GM19452 (cell line): ENCODE results near the gene PSMC6.
A peak's percentile ranks its signal among the peaks of the same experiment; 100 is the strongest.

Experiments used
- ATAC-seq: cut with Tn5 transposase; IDR thresholded peaks from one replicate; pipeline ENCODE4 v1.9.1; 2021; ENCODE audit not compliant: unreplicated experiment

The PSMC6 gene

DNA sequence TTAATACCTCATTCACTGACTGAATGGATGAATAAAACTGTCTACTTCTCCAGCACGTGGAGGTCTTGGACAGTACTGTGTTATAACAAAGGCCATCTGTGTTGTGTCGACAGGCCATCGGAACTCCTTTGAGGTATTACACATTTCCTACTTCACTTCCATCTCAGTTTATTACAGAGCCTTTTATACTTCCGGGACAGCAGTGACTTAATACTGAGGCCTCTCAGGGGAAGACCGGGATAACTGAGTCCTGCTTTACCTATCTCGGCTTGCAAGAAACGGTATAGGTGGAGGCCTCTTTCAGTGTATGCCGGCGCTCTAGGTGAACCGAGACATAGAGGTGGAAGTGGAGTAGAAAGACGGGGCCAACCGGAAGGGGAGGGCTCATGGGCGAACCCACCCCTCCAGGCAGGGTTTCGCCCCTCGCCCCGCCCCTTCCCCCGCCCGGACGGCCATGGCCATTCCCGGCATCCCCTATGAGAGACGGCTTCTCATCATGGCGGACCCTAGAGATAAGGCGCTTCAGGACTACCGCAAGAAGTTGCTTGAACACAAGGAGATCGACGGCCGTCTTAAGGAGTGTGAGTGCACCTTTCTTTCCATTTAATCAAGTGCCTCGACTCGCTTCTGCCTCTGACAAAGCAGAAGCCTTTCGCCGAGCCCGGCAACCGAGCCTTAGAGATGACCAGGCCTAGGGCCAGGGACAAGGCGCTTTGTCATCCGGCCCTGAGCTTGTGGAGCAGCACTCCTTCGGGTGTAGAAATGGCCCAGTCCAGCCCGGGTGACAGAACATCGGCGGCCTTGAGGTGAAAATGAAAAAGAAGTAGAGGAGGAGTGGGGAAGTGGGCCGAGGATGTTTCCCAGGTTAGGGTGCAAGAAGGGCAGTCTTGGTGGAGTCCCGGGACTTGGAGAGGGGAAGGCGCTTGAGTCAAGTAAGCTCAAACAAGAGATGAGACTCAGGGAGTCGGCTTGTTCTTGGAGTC, at the start of gene PSMC6:
Gene PSMC6, plus strand, starts transcription at position 477 of the 983 bp plus-strand sequence. Its CDS starts 20 bp downstream, at position 497.
- peak; percentile 97 for ATAC-seq

DNA sequence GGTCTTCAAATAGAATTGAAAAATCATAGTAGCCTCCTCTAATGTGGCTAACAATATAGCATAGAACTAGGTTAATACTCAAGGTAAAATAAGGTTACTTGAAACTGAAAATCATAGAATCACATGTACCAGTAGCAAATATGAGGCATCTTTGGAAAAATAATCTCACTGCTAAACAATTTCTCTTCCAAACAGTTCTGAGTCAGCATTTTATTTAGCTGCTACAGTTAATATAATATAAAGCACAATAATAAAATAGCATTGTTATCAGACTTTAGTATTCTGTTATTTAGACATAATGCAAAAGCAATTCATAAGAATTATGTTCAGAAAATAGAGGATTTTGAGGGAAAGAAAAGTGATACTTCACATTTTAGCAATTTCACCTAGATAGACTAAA, 46.7 kb upstream of the PSMC6 start:
- ATAC-seq: no peak

DNA sequence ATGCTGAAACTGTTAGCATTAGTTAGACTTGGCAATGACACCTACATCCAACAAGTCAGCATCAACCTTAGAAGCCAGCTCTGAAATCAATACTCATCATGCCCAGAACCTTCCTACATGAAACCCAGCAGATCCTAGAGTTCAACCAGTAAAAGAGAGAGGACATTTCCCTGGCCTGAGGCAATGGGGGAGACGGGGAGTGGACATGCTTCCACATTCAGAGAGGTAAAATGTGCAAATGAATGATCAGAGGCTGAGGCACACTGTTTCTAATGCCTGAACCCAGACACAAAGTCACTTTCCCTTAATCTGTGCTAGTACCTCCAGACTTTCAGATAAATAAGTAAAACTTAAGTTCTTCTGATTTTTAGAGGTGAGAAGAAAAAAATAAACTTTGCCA, 46.2 kb upstream of the PSMC6 start:
- no peak for ATAC-seq

DNA sequence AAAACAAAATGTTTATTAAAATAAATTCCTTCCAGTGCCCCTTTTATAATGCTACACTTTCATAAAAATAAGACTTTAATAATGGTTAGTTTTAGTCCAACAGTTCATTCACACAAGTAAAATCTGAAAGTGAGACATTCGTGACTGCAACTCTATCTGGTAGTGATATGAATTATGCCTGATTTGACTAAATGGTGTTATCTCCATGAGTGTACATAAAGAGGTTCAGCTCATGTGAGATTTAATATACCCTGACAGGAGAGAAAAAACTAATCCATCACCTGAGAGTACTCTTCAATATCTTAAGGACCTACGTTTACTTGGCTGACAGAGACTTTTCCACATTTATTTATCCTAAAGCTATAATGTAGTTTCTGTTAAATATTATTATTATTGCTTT, 45.7 kb upstream of the PSMC6 start:
- no peak for ATAC-seq

DNA sequence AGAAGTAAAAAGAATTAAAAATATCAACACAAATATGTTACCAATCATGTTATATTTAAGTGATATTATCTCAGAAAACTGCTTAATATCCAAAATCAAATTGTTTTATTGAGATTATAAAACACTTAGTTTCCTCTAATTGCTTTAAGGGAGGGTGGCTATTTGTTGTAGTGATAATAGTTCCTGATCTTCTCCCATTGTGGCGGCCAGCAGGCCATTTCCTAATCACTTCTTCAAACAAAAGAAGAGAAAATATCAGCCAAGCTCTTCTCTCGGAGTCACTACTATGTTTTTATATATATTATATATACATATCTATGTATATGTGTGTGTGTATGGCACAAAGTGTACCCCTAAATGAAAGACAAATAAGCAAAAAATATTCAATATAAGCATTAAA, 43.1 kb upstream of the PSMC6 start:
- ATAC-seq: no peak

DNA sequence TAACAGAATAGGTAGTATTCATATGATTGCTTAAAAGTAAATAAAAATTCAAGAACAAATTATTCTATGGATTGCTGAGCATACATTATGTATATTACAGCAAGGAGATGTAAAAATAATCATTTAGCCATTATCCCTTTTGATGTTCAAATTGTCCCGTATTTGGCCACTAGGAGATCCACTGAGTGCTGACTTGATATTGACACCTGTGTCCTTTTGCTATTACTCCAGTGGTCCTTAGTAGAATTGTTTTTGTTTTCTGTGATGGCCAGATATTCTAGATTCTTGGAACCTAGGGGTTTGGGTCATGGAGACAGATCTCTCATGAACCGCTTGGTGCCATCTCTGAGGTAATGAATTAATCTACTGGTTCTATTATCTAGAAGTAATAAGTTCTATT, 28.4 kb upstream of the PSMC6 start:
- no peak for ATAC-seq

DNA sequence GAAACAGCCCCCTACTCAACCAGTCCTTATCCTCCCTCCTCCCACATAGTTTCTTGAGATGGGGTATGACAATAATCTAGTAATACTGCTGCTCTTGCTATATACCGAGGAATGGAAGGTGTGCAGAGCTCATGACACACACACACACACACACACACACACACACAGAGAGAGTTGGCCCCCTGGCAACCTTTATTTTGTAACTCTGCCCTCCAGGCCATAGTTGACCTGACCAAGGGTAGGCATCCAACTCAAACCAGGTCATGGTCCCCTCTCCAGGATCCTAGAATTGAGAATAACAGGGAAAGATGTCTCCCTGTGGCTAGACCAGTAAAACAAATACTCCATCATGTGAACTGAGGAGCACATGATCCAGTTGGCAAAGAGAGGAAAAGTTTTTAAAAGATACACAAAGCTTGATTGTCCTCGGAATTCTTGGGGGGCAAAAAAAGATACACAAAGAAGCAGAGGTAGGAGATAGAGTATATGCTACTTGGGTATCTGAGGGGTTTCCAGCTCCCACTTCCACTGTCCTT, 22.9 kb upstream of the PSMC6 start:
- no peak for ATAC-seq

DNA sequence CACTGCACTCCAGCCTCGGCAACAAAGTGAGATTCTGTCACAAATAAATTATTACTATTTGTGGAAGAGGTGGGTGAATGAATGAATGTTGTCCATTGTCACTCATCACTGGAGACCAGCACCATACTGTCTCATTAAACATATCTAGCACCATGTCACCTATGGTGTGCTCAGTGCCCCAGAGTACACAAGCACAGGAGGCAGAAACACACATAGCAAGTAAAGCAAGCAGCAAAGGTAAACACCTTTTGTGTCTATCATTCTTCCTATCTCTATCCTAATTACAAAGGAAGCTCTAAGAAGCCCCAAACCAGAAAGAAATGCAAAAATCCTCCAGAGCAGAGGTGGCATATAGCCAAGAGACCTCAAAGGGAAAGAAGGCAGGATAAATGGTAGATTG, 20.8 kb upstream of the PSMC6 start:
- ATAC-seq: no peak

DNA sequence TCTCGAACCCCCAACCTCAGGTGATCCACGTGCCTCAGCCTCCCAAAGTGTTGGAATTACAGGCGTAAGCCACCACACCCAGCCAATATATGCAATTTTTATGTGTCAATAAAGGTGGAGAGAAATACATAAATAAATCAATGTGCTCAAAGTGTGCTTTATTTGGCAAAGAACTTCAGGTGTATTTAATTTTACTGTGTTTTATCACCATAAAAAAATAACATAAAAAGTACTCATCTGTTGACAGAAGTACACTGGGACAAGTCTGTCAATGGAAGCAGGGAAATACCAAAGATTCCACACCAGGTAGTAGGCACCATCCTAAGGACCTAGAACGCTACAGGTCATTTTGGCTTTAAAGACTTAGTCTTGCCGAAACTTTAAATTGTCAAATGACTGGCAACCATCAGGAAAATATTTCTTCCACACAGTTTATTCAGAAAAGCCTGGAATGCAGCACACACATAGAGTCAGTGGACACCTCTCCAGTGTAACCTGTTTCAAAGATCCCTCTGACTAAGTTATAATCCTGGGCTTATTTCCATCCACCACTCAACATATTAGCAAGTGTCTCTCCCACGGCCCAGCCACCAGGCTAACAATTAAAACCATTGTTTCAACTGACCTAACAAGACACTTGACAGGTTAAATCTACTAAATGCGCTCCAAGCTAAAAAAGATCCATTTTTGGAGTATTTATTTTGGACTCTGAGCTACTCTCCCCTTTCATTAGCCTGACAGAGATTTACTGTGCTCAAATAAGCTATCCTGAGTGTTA, 15.8 kb upstream of the PSMC6 start:
- ATAC-seq: no peak

DNA sequence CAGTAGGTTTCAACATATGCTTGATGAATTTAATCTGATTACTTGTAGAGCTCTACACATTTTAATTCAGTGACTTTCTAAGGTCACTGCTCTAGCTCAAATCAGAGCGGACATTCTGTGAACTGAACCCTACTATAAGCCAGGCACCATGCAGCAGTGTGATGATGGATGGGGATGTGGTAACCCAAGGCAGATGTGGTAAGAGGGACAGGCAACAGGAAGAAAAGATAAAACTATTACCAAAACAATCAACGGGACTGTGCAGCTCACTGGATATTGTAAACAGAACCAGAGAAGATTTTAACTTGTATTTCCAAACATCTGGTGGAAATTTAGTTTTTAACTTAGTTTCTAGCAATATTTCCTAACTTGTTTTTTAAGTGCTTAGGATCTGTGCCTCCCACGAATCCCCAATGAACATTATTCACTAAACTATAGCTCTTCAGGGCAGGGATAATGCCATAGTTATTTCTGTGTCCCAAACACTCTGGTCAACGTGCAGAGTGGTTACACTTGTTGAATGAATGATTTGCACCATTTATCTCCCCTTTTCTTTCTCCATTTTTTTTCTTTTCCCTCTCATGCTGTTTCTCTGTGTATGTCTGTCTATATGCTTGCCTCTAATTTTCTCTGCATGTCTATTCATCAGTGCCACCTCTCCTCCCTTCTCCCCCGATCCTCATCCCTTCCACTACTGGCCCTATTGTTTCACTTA, 14.6 kb upstream of the PSMC6 start:
- no peak for ATAC-seq

DNA sequence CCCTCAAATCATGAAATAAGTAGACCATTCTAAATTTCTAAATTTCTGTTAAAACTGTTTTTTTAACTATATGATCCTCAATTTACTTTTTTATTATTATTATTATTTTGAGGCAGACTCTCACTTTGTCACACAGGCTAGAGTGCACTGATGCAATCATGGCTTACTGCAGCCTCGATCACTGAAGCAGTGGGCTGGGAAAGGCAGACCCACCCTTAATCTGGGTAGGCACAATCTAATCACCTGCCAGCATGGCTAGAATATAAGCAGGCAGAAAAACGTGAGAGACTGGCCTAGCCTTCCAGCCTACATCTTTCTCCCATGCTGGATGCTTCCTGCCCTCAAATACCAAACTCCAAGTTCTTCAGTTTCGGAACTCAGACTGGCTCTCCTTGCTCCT, 14.0 kb upstream of the PSMC6 start:
- no peak for ATAC-seq

DNA sequence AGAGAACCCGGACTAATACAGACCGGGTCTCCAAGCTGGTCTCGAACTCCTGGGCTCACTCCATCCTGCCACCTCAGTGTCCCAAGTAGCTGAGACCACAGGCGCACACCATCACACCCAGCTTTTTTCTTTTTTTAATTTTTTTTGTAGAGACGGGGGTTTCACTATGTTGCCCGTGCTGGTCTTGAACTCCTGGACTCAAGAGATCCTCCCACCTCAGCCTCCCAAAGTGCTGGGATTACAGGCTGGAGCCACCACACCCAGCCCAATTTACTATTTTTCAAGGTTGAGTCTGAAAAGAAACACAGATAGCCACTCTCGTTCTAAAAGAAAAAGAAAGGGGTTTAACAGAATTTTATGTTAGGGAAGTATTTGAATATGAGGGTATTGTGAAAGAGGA, 13.5 kb upstream of the PSMC6 start:
- no peak for ATAC-seq

DNA sequence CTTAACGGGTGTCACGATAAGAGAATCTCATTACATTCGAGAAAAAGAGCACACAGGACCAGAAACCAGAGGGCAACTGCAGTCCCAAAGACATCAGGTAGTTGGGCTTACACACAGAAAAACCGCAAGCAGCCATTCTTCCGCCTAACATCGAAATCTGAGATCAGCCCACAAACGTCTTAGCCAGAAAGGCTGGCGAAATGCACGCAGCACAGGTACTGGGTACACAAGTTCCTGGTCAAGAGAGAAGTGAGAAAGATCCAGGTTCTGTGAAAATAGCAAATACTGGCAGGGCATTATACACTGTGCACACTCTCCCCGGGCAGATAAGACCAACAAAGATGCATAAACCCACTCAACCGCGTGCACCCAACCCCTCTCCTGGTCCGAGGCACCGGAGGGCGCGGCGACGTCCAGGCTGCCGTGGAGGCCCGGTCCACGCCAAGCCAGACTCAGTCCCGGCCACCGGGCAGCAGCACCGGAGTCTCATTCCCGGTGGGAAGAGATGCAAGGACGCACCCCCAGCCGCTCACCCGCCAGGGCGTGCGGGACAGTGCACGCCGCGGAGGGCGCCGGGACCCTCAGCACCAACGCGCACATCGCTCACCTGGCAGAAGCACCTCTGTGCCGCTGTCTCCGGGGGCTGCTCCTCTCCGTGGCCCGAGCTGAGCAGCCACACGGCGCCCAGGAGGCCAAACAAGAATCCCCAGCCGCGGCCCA, 12.1 kb upstream of the PSMC6 start:
- peak; percentile 66 for ATAC-seq

DNA sequence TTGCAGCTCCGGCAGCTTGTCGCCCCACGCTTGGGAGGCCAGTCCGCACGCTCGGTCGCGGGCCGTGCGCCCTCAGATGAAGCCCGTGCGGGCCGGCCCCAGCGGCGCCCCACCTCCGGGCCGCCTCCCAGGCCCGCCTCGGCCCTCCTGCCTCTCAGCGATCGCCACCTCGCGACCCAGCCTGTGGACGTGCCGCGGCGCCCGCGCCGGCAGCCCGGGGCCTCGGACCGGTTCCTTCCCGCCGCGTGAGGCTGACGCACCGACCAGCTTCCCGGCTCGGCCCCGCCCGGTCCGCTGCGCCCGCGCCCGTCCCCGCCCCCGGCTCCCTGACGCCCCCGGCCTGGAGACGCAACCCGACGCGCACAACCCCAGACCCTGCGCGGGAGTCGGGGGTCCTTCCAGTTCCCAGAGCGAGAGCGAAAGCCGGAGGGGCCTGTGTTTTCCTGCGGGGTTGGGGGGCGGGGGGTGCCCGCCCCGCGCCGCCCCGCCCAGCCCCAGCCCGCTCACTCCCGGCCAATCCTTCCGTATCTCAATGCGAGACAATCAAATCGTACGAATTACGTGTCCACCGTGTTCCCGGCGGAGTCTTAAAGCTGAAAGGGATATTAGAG, 11.4 kb upstream of the PSMC6 start, which contains the start of gene ERO1A:
Gene ERO1A, minus strand, starts transcription at position 78 of the 611 bp plus-strand sequence. Its CDS starts 77 bp downstream, at position 1.
- peak; percentile 65 for ATAC-seq

DNA sequence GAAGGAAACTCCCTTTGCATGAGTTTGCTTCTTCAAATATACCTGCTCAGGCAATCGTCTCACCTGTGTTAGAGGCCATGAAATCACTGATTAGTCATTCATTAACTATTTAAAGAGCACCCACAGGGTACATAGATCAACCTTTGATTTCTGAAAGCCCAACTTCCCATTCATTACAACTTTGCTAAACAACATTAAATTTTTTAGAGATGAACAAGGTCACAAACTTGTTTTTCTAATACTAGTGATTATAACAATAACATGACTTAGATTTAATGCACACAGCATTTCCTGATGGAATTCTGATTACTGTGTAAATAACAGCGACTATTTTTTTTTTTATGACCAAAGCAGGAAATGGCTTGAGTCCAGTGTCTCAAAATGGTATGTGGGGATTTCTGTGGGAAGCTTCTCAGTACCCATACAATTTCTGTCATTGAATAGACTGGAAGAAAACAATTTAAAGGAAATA, 6.3 kb upstream of the PSMC6 start:
- ATAC-seq: no peak

DNA sequence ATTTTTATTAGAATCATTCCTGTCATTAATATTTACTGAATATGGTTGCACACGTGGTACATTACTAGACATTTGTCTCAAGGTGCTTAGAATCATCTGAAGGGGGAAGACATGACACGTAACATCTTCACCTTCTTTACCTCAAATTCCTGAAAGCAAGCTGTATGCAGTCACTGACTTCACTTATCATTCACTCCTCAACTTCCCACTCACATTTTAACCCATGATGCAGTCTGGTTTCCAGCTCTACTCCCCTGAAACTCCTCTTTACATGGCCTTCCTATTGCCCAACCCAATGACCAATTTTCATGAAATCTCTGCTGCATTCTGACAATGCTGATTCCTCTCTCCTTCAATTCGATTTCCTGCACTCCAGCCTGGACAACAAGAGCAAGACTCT, 5.8 kb upstream of the PSMC6 start:
- ATAC-seq: no peak

DNA sequence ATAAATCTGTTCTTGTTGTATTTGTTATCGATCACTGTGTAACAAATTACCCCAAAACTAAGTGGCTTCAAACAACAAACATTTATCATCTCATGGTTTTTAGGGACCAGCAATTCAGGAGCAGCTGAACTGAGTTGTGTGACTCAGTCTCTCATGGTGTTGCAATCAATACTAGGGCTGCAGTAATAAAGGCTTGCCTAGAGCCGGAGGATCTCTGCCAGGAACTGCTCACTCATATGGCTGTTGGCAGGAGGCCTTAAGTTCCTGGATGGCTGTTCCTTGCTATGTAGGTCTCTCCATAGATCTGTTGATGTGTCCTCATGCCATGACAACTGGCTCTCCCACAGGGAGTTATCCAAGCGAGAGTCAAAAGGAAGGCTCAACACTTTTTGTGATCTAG, 3.8 kb upstream of the PSMC6 start:
- ATAC-seq: no peak

DNA sequence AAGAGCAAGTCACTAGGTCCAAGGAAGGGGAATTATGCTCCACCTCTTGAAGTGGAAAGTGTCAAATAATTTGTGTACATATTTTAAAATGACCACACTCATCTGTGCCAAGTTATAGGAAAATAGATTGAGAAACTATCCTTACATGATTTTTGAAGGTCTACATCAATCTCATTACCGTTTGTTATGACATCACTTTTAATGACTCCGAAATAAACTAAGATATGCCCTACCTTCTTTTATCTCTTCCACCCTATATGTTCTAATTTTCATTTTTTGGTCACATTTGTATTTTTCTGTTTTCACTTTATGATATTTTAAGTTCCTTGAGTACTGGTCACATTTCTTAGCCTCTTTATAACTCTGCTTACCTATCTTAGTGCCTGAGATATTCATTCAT, 3.3 kb upstream of the PSMC6 start:
- ATAC-seq: no peak

DNA sequence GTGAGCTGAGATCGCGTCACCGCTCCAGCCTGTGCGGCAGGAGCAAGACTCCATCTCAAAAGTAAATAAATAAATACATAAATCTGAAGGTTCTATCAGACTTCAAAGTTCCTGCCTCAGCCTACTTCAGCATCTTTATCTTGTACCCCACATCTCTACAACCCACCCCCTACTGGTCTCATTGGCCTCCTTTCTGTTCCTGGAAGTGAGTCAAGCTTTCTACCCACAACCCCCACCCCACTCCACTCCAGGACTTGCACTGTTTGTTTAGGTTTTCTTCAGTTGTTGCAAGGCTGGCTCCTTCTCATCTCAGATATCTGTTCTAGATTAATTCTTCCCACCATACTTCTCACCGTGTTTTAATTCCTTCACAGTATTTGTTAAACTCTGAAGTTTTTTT, 714 bp upstream of the PSMC6 start:
- ATAC-seq: no peak

DNA sequence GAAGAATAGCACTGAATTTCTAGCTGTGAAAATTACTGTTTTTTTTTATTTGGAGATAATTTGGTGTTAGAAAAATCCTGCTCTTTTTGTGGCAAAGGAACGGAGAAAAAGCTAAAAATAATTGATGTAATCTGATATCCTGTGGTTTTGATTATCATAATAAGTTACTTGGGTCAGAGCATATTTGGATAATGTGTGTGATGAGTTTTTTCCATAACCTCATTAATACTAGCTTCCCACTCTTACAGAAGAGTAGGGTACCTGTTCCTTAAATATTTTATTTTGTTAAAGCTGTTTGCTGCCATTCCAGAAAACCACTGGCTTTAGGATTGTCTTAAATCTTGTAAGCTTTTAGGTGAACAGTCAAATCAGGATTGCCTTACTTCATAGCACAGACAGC, 4.7 kb downstream of the PSMC6 start:
- ATAC-seq: no peak
